SK-N-SH treated with all-trans-retinoic acid at 6 μM for 48 hours (cell line): ENCODE results near the gene CFAP210.

Source experiments
- ATAC-seq: fragments of 200-7000 bp; cut with Tn5 transposase; 3 replicates; pipeline ENCODE4 v1.9.1; 2020; ENCODE audit warnings: mild to moderate bottlenecking, moderate library complexity
- ARNTL ChIP-seq: fragments of 450-650 bp; formaldehyde crosslinking; IDR thresholded peaks from 2 replicates; pipeline ENCODE4 v1.5.0; 2020; ENCODE audit warnings: low read depth, mild to moderate bottlenecking, moderate library complexity, borderline replicate concordance
- BACH2 ChIP-seq: fragments of 250-450 bp; sonication (Bioruptor Pico); IDR thresholded peaks from 2 replicates; pipeline ENCODE4 v1.9.0; 2021; ENCODE audit warnings: mild to moderate bottlenecking, borderline replicate concordance
- CSDC2 ChIP-seq: fragments of 250-450 bp; sonication (Bioruptor Pico); IDR thresholded peaks from 2 replicates; pipeline ENCODE4 v1.5.0; 2020; ENCODE audit warnings: mild to moderate bottlenecking, moderate library complexity
- CSRNP3 ChIP-seq: fragments of 250-450 bp; sonication (Bioruptor Pico); IDR thresholded peaks from 2 replicates; pipeline ENCODE4 v1.5.1; 2021; ENCODE audit warnings: mild to moderate bottlenecking, moderate library complexity
- ESRRG ChIP-seq: fragments of 250-450 bp; sonication (Bioruptor Pico); IDR thresholded peaks from 2 replicates; pipeline ENCODE4 v1.6.1; 2021; ENCODE audit warnings: mild to moderate bottlenecking
- GLIS3 ChIP-seq: fragments of 250-450 bp; sonication (Bioruptor Pico); IDR thresholded peaks from 2 replicates; pipeline ENCODE4 v1.5.0; 2020; ENCODE audit warnings: mild to moderate bottlenecking, moderate library complexity
- ISL1 ChIP-seq: fragments of 250-450 bp; sonication (Bioruptor Pico); IDR thresholded peaks from 2 replicates; pipeline ENCODE4 v2.1.2; 2022; ENCODE audit warnings: mild to moderate bottlenecking, moderate library complexity
- OSR1 ChIP-seq: fragments of 250-450 bp; sonication (Bioruptor Pico); IDR thresholded peaks from 2 replicates; pipeline ENCODE4 v1.8.0; 2022; ENCODE audit warnings: moderate library complexity, mild to moderate bottlenecking, inconsistent platforms
- PATZ1 ChIP-seq: fragments of 250-450 bp; sonication (Bioruptor Pico); IDR thresholded peaks from 2 replicates; pipeline ENCODE4 v1.8.0; 2020; ENCODE audit warnings: mild to moderate bottlenecking, moderate library complexity, borderline replicate concordance
- POU6F1 ChIP-seq: fragments of 250-450 bp; sonication (Bioruptor Pico); IDR thresholded peaks from 2 replicates; pipeline ENCODE4 v1.8.0; 2021; ENCODE audit warnings: low read depth, mild to moderate bottlenecking, moderate library complexity, borderline replicate concordance
- PPARA ChIP-seq: fragments of 250-450 bp; sonication (Bioruptor Pico); IDR thresholded peaks from 2 replicates; pipeline ENCODE4 v1.5.0; 2020; ENCODE audit warnings: mild to moderate bottlenecking, borderline replicate concordance
- RARB ChIP-seq: fragments of 250-450 bp; sonication (Bioruptor Pico); IDR thresholded peaks from 2 replicates; pipeline ENCODE4 v1.8.0; 2021; ENCODE audit warnings: mild to moderate bottlenecking, moderate library complexity
- SNAI2 ChIP-seq: fragments of 250-450 bp; sonication (Bioruptor Pico); IDR thresholded peaks from 2 replicates; pipeline ENCODE4 v1.5.0; 2020; ENCODE audit warnings: mild to moderate bottlenecking, moderate library complexity
- TCF4 ChIP-seq: fragments of 250-450 bp; sonication (Bioruptor Pico); IDR thresholded peaks from 2 replicates; pipeline ENCODE4 v1.8.0; 2021; ENCODE audit warnings: mild to moderate bottlenecking, moderate library complexity, borderline replicate concordance
- TOX ChIP-seq: fragments of 250-450 bp; sonication (Bioruptor Pico); IDR thresholded peaks from 2 replicates; pipeline ENCODE4 v1.8.0; 2021; ENCODE audit warnings: mild to moderate bottlenecking, moderate library complexity, borderline replicate concordance
- TSHZ2 ChIP-seq: fragments of 250-450 bp; sonication (Bioruptor Pico); IDR thresholded peaks from 2 replicates; pipeline ENCODE4 v1.5.0; 2020; ENCODE audit warnings: mild to moderate bottlenecking, moderate library complexity
- ZC3H10 ChIP-seq: fragments of 250-450 bp; sonication (Bioruptor Pico); IDR thresholded peaks from 2 replicates; pipeline ENCODE4 v1.5.1; 2021; ENCODE audit warnings: mild to moderate bottlenecking, moderate library complexity
- ZFP3 ChIP-seq: fragments of 250-450 bp; sonication (Bioruptor Pico); IDR thresholded peaks from 2 replicates; pipeline ENCODE4 v1.5.0; 2020; ENCODE audit warnings: mild to moderate bottlenecking, moderate library complexity
- ZFP30 ChIP-seq: fragments of 450-650 bp; formaldehyde crosslinking; IDR thresholded peaks from 2 replicates; pipeline ENCODE4 v1.5.0; 2022; ENCODE audit warnings: mild to moderate bottlenecking, moderate library complexity
- ZNF565 ChIP-seq: fragments of 450-650 bp; formaldehyde crosslinking; conservative IDR thresholded peaks from 2 replicates; pipeline ENCODE4 v1.5.0; 2020; ENCODE audit warnings: low read depth, mild to moderate bottlenecking, moderate library complexity
- ZNF70 ChIP-seq: fragments of 450-650 bp; formaldehyde crosslinking; IDR thresholded peaks from 2 replicates; pipeline ENCODE4 v1.5.0; 2020; ENCODE audit warnings: mild to moderate bottlenecking, moderate library complexity
- ZNF8 ChIP-seq: fragments of 450-650 bp; formaldehyde crosslinking; IDR thresholded peaks from 2 replicates; pipeline ENCODE4 v1.5.0; 2020; ENCODE audit warnings: mild to moderate bottlenecking, moderate library complexity

CFAP210 gene

GRCh38 chr2:169727065-169727464 is 32.9 kb upstream of the CFAP210 start:
- no peak for ATAC-seq

GRCh38 chr2:169721016-169721415 is 26.8 kb upstream of the CFAP210 start:
- ATAC-seq: no peak
- no peak for TF ChIP-seq ZFP30 (CRISPR knock-in tag)
- no peak for TF ChIP-seq OSR1 (CRISPR knock-in tag)
- TF ChIP-seq ZNF70 (CRISPR knock-in tag): no peak
- TF ChIP-seq ESRRG: no peak
- TF ChIP-seq ZC3H10: no peak
- no peak for TF ChIP-seq ZFP3 (CRISPR knock-in tag)
- TF ChIP-seq CSRNP3: no peak
- no peak for TF ChIP-seq TSHZ2 (CRISPR knock-in tag)
- no peak for TF ChIP-seq RARB (CRISPR knock-in tag)
- TF ChIP-seq POU6F1: no peak
- TF ChIP-seq SNAI2: no peak
- TF ChIP-seq GLIS3 (CRISPR knock-in tag): no peak
- TF ChIP-seq TOX: no peak
- no peak for TF ChIP-seq ISL1
- TF ChIP-seq ARNTL: no peak
- no peak for TF ChIP-seq BACH2 (CRISPR knock-in tag)
- no peak for TF ChIP-seq ZNF8 (CRISPR knock-in tag)

More at GRCh38 chr2:169727065-169727464, 32.9 kb upstream of the CFAP210 start:
- no peak for TF ChIP-seq ZFP3 (CRISPR knock-in tag)
- TF ChIP-seq OSR1 (CRISPR knock-in tag): no peak

GRCh38 chr2:169718930-169719504 is 24.8 kb upstream of the CFAP210 start:
- TF ChIP-seq ISL1 (no peak), PPARA (CRISPR knock-in tag) (no peak), CSDC2 (no peak), ZNF565 (CRISPR knock-in tag) (no peak), BACH2 (CRISPR knock-in tag) (no peak), CSRNP3 (no peak), ZNF70 (CRISPR knock-in tag) (no peak), PATZ1 (CRISPR knock-in tag) (no peak), GLIS3 (CRISPR knock-in tag) (no peak), POU6F1 (no peak), ZFP30 (CRISPR knock-in tag) (no peak), ARNTL (no peak), ZNF8 (CRISPR knock-in tag) (no peak), TCF4 (no peak), OSR1 (CRISPR knock-in tag) (no peak), ZC3H10 (no peak), TSHZ2 (CRISPR knock-in tag) (no peak)
- ATAC-seq: no peak
